GM10266 (cell line): ENCODE results near the gene FAM222B.

Source experiments
- DNase-seq: peaks from one replicate; pipeline ENCODE4 v3.0.0; 2012; ENCODE audit errors: extremely low spot score
- TF ChIP-seq, protein P1 (sequence below): IDR thresholded peaks from 2 replicates; pipeline ENCODE4 v1.5.1; 2012; ENCODE audit warnings: mild to moderate bottlenecking, low read depth; ENCODE audit not compliant: control insufficient read depth, insufficient read depth; ENCODE audit errors: missing control alignments

FAM222B gene

DNA sequence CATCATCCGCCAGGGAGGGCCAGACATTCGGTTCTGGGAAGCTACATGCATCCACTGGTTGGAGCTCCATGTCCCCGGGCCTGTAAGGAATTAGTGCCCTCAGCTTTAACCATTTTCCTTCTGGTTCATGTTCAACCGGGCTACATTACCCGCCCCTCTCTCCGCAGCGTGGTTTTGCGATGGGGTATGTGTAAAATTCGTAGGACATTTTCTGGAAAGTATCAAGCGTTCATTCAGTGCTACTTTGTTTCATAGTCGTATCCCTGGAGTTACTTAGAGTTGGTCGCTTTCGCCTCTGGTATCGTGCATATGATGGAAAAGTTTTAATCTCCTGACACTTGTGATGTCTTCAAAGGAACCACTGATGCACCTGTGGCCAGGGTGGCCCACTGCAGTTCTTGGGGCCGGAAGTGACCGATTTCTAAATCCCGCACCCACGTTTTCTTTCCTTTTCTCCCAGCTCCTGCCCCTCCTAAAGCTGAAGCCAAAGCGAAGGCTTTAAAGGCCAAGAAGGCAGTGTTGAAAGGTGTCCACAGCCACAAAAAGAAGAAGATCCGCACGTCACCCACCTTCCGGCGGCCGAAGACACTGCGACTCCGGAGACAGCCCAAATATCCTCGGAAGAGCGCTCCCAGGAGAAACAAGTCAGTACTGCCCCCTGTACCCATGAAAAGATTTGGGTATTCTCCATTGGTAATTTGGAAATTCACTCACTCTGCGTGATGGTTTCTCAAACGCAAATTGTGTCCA is 122.2 kb downstream of the FAM222B start:
- TF ChIP-seq, protein P1, sequence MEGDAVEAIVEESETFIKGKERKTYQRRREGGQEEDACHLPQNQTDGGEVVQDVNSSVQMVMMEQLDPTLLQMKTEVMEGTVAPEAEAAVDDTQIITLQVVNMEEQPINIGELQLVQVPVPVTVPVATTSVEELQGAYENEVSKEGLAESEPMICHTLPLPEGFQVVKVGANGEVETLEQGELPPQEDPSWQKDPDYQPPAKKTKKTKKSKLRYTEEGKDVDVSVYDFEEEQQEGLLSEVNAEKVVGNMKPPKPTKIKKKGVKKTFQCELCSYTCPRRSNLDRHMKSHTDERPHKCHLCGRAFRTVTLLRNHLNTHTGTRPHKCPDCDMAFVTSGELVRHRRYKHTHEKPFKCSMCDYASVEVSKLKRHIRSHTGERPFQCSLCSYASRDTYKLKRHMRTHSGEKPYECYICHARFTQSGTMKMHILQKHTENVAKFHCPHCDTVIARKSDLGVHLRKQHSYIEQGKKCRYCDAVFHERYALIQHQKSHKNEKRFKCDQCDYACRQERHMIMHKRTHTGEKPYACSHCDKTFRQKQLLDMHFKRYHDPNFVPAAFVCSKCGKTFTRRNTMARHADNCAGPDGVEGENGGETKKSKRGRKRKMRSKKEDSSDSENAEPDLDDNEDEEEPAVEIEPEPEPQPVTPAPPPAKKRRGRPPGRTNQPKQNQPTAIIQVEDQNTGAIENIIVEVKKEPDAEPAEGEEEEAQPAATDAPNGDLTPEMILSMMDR, result no peak
- no peak for DNase-seq

DNA sequence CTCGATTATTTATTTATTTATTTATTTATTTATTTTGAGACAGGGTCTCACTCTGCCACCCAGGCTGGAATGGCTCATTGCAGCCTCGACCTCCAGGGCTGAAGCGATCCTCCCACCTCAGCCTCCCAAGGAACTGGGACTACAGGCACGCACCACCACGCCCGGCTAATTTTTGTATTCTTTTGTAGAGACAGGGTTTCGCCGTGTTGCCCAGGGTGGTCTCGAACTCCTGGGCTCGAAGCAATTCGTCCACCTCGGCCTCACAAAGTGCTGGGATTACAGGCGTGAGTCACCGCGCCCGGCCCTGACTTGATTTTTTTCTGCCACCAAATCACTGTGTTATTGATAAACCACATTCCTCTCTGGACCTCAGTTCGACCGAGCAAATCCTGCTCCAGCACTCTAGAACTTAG is 123.6 kb downstream of the FAM222B start:
- DNase-seq, result no peak
- TF ChIP-seq, protein P1, result no peak

DNA sequence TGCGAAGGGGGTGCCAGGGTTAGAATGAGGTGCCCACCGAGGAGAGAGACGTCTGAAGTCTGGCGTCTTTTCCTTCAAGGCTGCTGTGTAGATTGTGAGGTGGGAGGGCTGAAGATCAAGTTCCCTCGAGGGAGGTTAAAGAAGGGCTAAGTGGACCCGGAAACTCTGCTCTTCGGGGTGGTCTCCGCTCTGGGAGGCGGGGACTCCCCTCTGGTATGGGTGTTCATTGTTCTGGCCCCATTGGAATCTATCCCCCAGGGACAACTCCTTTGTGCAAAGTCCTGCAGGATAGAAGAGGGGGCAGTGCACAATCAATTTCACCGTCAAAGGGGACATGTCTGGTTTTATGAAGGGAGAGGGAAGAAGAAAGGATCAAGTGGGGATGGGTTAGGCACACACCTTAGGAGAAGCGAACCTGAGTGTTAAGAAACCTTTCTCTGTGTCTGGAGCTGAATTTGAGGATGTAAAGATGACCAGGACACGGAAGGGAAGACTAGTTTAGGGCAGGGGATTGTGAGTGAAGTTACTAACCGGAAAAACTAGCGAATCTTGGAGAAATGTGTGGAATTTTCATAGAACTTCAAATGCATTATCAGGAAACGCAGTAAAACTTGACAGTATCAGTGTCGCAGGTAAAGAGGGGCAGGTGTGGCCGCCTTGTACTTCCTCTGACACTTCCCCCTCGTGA is 124.1 kb downstream of the FAM222B start:
- DNase-seq, result no peak
- TF ChIP-seq, protein P1, result no peak

DNA sequence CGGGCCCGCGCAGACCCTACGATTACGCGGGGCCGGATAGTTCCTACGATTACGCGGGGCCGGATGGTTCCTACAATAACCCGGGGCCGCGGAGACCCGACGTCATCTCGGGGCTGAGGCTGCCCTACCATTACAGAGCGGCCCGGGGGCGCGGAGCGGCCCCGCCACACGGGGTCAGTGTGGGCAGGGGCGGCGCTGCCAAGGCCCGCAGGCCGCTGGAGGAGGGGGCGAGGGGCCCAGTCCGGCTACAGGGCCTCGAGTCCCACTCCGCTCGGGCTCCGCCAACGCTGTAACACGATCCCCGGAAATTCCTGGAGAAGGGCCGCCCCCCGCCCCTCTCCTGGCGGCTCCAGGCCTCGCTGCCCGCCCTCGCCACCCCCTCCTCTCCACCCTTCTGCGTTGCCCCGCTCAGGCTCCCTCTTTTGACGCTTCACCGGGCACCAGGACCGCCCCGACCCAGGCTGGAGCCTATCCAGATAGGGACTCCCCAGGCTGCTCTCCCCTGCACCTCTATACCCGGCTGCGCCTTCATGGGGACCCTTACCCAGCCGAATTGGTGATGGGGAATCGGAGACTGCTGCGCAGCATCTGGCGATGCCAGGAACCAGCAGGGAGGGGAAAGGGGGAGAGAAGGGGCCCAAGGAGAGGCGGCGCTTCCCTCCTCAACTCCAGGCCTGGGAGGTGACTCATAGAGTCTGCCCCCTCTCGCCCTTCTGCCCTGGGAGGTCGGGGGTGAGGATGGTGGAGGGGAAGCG is 124.8 kb downstream of the FAM222B start, which contains the start of gene RAB34:
Gene RAB34 (minus strand): TSS at position 291 of the 755 bp plus-strand sequence. CDS start 602 bp downstream, outside the sequence.
- TF ChIP-seq, protein P1, result peak; percentile 43
- DNase-seq, result peak; percentile 48

DNA sequence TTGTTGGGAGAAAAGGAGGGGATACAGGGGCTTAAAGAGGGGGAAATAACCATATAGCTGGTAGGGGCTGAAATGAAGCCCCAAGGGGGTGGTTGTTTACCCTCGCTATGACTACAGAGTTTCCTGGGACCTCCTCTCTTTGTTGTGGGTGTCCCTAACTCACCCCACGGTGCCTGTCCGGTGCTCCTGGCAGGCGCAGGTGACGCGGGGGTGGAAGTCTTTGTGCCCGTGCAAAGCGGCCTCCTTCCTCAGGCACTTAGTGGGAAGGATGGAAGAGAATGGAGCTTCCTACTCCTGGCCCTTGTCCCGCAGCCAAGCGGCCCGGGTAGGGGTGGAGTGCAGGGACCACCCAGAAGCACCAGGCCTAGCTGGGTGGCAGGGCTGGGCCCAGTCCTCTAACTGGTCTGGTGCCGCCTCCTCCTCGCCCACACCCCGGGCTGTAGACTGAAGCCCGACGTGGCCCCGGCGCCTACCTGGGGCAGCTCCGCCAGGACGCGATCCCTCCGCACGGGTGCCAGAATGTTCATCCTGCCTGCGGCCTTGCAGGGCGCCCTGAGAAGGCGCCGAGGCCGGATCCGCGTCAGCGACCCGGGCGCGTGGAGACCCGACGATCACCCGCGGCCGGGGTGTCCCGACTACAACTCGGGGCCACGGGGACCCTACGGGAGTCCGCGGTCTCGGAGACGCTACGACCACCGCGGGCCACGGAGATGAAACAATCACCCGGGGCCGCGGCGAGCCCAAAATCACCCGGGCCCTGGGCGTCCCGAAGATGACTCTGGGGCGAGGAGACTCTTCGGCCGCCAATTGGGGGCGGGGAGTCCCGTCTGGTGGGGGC is 125.6 kb downstream of the FAM222B start:
- DNase-seq, result no peak
- TF ChIP-seq, protein P1, result no peak

DNA sequence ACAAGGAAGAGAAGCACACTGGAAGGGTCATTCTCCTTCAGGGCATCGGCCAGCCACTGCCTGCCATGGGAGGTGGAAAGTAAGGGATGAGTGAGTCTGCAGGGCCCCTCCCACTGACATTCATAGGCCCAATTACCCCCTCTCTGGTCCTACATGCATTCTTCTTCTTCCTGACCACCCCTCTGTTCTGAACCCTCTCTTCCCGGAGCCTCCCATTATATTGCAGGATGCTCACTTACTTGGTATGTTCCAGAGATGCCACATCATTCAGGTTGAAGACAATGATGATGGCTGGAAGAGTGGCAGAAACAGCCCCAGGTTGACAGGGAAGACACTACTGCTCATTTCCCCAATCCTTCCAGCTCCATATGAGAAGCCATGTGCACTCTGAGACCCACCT is 127.4 kb downstream of the FAM222B start:
- TF ChIP-seq, protein P1, result no peak
- DNase-seq, result no peak
